Naive thymus-derived CD4-positive, alpha-beta T cell (primary cell): ENCODE measurements around the gene PNPLA2. TPM values are rescaled to one million over a fixed set of nuclear protein-coding genes. Genes with fewer than 3 reads are reported as not detected.

Source experiments
- ATAC-seq: fragments of 150-1000 bp; cut with Tn5 transposase; 2 replicates; pipeline ENCODE4 v1.10.0; 2021; ENCODE audit warnings: mild to moderate bottlenecking, moderate library complexity
- CTCF ChIA-PET: fragments of 350-600 bp; sonication (Branson Sonifier 250); formaldehyde crosslinking; loops from one replicate; lab custom pipeline; 2021; ENCODE audit warnings: antibody characterized with exemption; lab: Charles Lee
- POLR2A ChIA-PET: fragments of 350-600 bp; sonication (Branson Sonifier 250); formaldehyde crosslinking; loops from one replicate; lab custom pipeline; 2021; ENCODE audit warnings: antibody characterized with exemption, inconsistent platforms; lab: Charles Lee
- DNase-seq, 9 donors: peaks; one replicate each; pipeline versions ENCODE4 v3.0.0 to v3.0.0-alpha.2; 2020 to 2022; ENCODE audit warnings: mixed read lengths in 1 of 9
- H3K27ac ChIP-seq: one replicate; pipeline ENCODE4 v1.7.0; 2013; ENCODE audit warnings: mild to moderate bottlenecking, low read depth, low read length, moderate library complexity
- H3K27me3 ChIP-seq, 2 donors: one replicate each; pipeline ENCODE4 v1.7.0; 2013; ENCODE audit warnings: low read length in 2 of 2, mild to moderate bottlenecking in 2 of 2, moderate library complexity in 2 of 2; ENCODE audit not compliant: control insufficient read depth in 2 of 2, insufficient read depth in 2 of 2
- H3K36me3 ChIP-seq, 3 experiments: 1 replicate in 2 of 3; 2 replicates in 1 of 3; pipeline ENCODE4 v1.7.0; 2013; ENCODE audit warnings: low read length in 3 of 3, mild to moderate bottlenecking in 3 of 3, moderate library complexity in 1 of 3; ENCODE audit not compliant: insufficient read depth in 3 of 3, control insufficient read depth in 2 of 3
- H3K4me1 ChIP-seq, 2 donors: one replicate each; pipeline ENCODE4 v1.7.0; 2013; ENCODE audit warnings: low read length in 2 of 2, mild to moderate bottlenecking in 2 of 2, moderate library complexity in 1 of 2; ENCODE audit not compliant: control insufficient read depth in 2 of 2, insufficient read depth in 2 of 2
- H3K4me3 ChIP-seq: 2 replicates; pipeline ENCODE4 v1.7.0; 2013; ENCODE audit warnings: mild to moderate bottlenecking, low read length
- H3K9me3 ChIP-seq, 3 experiments: 1 replicate in 2 of 3; 2 replicates in 1 of 3; pipeline ENCODE4 v1.7.0; 2013; ENCODE audit warnings: low read length in 3 of 3; ENCODE audit not compliant: control insufficient read depth in 2 of 3
- H3K27ac Mint-ChIP-seq, 9 donors: one replicate each; pipeline ENCODE4 v1.8.0; 2020 to 2022; ENCODE audit warnings: mixed read lengths in 9 of 9, mild to moderate bottlenecking in 8 of 9, moderate library complexity in 5 of 9, inconsistent platforms in 2 of 9
- H3K27me3 Mint-ChIP-seq, 5 donors: one replicate each; pipeline ENCODE4 v1.8.0; 2021 to 2022; ENCODE audit warnings: mixed read lengths in 5 of 5, mild to moderate bottlenecking in 1 of 5
- H3K36me3 Mint-ChIP-seq, 5 donors: one replicate each; pipeline ENCODE4 v1.8.0; 2020 to 2022; ENCODE audit warnings: mixed read lengths in 5 of 5, mild to moderate bottlenecking in 3 of 5, inconsistent platforms in 1 of 5
- H3K4me1 Mint-ChIP-seq, 7 donors: one replicate each; pipeline ENCODE4 v1.8.0; 2020 to 2022; ENCODE audit warnings: mixed read lengths in 7 of 7, mild to moderate bottlenecking in 3 of 7, inconsistent platforms in 1 of 7
- H3K4me3 Mint-ChIP-seq, 10 donors: one replicate each; pipeline ENCODE4 v1.8.0; 2020 to 2022; ENCODE audit warnings: mild to moderate bottlenecking in 10 of 10, mixed read lengths in 10 of 10, moderate library complexity in 6 of 10, inconsistent platforms in 2 of 10
- H3K9me3 Mint-ChIP-seq, 11 donors: one replicate each; pipeline ENCODE4 v1.8.0; 2020 to 2022; ENCODE audit warnings: mixed read lengths in 11 of 11, mild to moderate bottlenecking in 4 of 11, inconsistent platforms in 1 of 11, moderate library complexity in 1 of 11
- intact Hi-C, 2 donors: fragments of 100-400 bp; cut with micrococcal nuclease; formaldehyde crosslinking; loops; one replicate each; pipeline ENCODE4 v1.15.1; 2023
- polyA plus RNA-seq, 2 donors: library from polyadenylated mRNA; unstranded; fragments of 300-500 nt; fragmentation: Illumina TruSeq; gene quantifications; one replicate each; pipeline ENCODE4 v1.2.3, GENCODE V29; 2021
- total RNA-seq, 6 experiments: library from RNA in 5 of 6; stranded (reverse) in 5 of 6; gene quantifications; 1 replicate in 5 of 6; 2 replicates in 1 of 6; pipeline ENCODE4 v1.2.3 and lab custom pipeline; 2021 to 2026

Gene PNPLA2
- total and polyA plus RNA-seq, 7 experiments from 2014 or later: 26.0 to 237 (median 203) TPM

- intact Hi-C loops: no loop called here
- ChIA-PET POLR2A (no interaction called here), CTCF (no interaction called here)
- Histone ChIP-seq H3K9me3 (no peaks in the 10 kb centered on the region), H3K4me1 (peaks cover 7 to 10% of the 10 kb centered on the region in 2 donors), H3K36me3 (peaks cover 0 to 39% (median 0%) of the 10 kb centered on the region in 3 experiments), H3K27me3 (no peaks in the 10 kb centered on the region), H3K27ac (no peak overlapping the region), H3K4me3 (no peak overlapping the region)
- H3K36me3 Mint-ChIP-seq: peaks cover 0 to 3% (median 0%) of the 10 kb centered on the region in 5 donors
- ATAC-seq (no peak), DNase-seq (no peak)
- H3K27me3 Mint-ChIP-seq: no peaks in the 10 kb centered on the region
- H3K4me3 Mint-ChIP-seq: no peak overlapping the region
- no peak overlapping the region for H3K27ac Mint-ChIP-seq
- peaks cover 4 to 19% (median 14%) of the 10 kb centered on the region in 7 donors for H3K4me1 Mint-ChIP-seq
- no peaks in the 10 kb centered on the region for H3K9me3 Mint-ChIP-seq
Measured at GRCh38 chr11:772429-773390, 46.0 kb upstream of the PNPLA2 start.

- H3K27ac ChIP-seq: no peak overlapping the region
- H3K27ac Mint-ChIP-seq: no peak overlapping the region
- H3K9me3 Mint-ChIP-seq: no peaks in the 10 kb centered on the region
- ChIA-PET CTCF (interaction anchor here (0.7 kb wide), 1 partner anchor 278 kb away, joined by 4 read pairs; no protein-coding TSS in a partner anchor), POLR2A (no interaction called here)
- H3K9me3 ChIP-seq: no peaks in the 10 kb centered on the region
- intact Hi-C loops: no loop called here
- H3K27me3 ChIP-seq: no peaks in the 10 kb centered on the region
- H3K4me1 ChIP-seq: peaks cover 12 to 14% of the 10 kb centered on the region in 2 donors
- H3K4me1 Mint-ChIP-seq: peaks cover 4 to 19% (median 14%) of the 10 kb centered on the region in 7 donors
- H3K36me3 ChIP-seq: peaks cover 0 to 39% (median 0%) of the 10 kb centered on the region in 3 experiments
- DNase-seq (no peak), ATAC-seq (no peak)
- peaks cover 0 to 3% (median 0%) of the 10 kb centered on the region in 5 donors for H3K36me3 Mint-ChIP-seq
- no peak overlapping the region for H3K4me3 ChIP-seq
- H3K4me3 Mint-ChIP-seq: no peak overlapping the region
- H3K27me3 Mint-ChIP-seq: no peaks in the 10 kb centered on the region
Measured at GRCh38 chr11:773425-773824, 45.3 kb upstream of the PNPLA2 start.

GRCh38 chr11:773830-774229 lies 44.9 kb upstream of the PNPLA2 start:
- no peak overlapping the region for H3K27ac Mint-ChIP-seq
- no peaks in the 10 kb centered on the region for H3K9me3 Mint-ChIP-seq
- intact Hi-C loops: no loop called here
- peaks cover 0 to 39% (median 0%) of the 10 kb centered on the region in 3 experiments for H3K36me3 ChIP-seq
- H3K4me1 ChIP-seq: peaks cover 12 to 14% of the 10 kb centered on the region in 2 donors
- POLR2A ChIA-PET: no interaction called here
- H3K9me3 ChIP-seq: no peaks in the 10 kb centered on the region
- H3K36me3 Mint-ChIP-seq: peaks cover 0 to 3% (median 0%) of the 10 kb centered on the region in 5 donors
- CTCF ChIA-PET: interaction anchor here (0.7 kb wide), 1 partner anchor 278 kb away, joined by 4 read pairs; no protein-coding TSS in a partner anchor
- no peaks in the 10 kb centered on the region for H3K27me3 Mint-ChIP-seq
- DNase-seq: no peak
- H3K27me3 ChIP-seq: no peaks in the 10 kb centered on the region
- H3K4me3 Mint-ChIP-seq: no peak overlapping the region
- no peak overlapping the region for H3K27ac ChIP-seq
- no peak overlapping the region for H3K4me3 ChIP-seq
- peaks cover 4 to 19% (median 15%) of the 10 kb centered on the region in 7 donors for H3K4me1 Mint-ChIP-seq
- ATAC-seq: no peak

GRCh38 chr11:774873-775592 lies 43.7 kb upstream of the PNPLA2 start:
- intact Hi-C loops: no loop called here
- Mint-ChIP-seq H3K27ac (peak overlapping the region in 4 of 9 donors; percentile 24 to 81 (median 44)), H3K9me3 (no peaks in the 10 kb centered on the region), H3K36me3 (peaks cover 0 to under 1% (median 0%) of the 10 kb centered on the region in 5 donors), H3K4me1 (peaks cover 7 to 24% (median 19%) of the 10 kb centered on the region in 7 donors), H3K4me3 (peak overlapping the region; percentile 41 to 86 (median 60)), H3K27me3 (no peaks in the 10 kb centered on the region)
- ATAC-seq (no peak), DNase-seq (no peak)
- POLR2A ChIA-PET: interaction anchor here (0.7 to 2.1 kb wide), 4 partner anchors 21 to 137 kb away, joined by 3 to 10 read pairs (median 4); partner anchors contain the start of gene RPLP2
- no peak overlapping the region for H3K4me3 ChIP-seq
- no peak overlapping the region for H3K27ac ChIP-seq
- peaks cover 12 to 14% of the 10 kb centered on the region in 2 donors for H3K4me1 ChIP-seq
- H3K36me3 ChIP-seq: peaks cover 0 to 36% (median 0%) of the 10 kb centered on the region in 3 experiments
- CTCF ChIA-PET: interaction anchor here (0.8 to 2.0 kb wide), 3 partner anchors 11 to 36 kb away, joined by 3 to 6 read pairs (median 6); no protein-coding TSS in a partner anchor
- H3K27me3 ChIP-seq: no peaks in the 10 kb centered on the region
- no peaks in the 10 kb centered on the region for H3K9me3 ChIP-seq

GRCh38 chr11:776263-776560 lies 42.5 kb upstream of the PNPLA2 start:
- H3K27me3 Mint-ChIP-seq: no peaks in the 10 kb centered on the region
- peaks cover 0 to 24% (median 0%) of the 10 kb centered on the region in 3 experiments for H3K36me3 ChIP-seq
- intact Hi-C loops: loop anchor here in 1 of 2 donors (2.0 kb wide), 1 partner anchor 199 kb away; the partner anchor contains the start of gene PHRF1
- ChIA-PET POLR2A (interaction anchor here (0.5 to 2.1 kb wide), 7 partner anchors 16 to 569 kb away, joined by 3 to 10 read pairs (median 3); partner anchors contain the start of genes BET1L, CRACR2B, RIC8A and TALDO1), CTCF (interaction anchor here (1.2 to 2.0 kb wide), 2 partner anchors 13 to 21 kb away, joined by 3 to 6 read pairs; no protein-coding TSS in a partner anchor)
- H3K36me3 Mint-ChIP-seq: no peaks in the 10 kb centered on the region
- H3K27ac ChIP-seq: peak overlapping the region; percentile 85
- peak overlapping the region; percentile 57 for H3K4me3 ChIP-seq
- no peaks in the 10 kb centered on the region for H3K27me3 ChIP-seq
- ATAC-seq: no peak
- no peaks in the 10 kb centered on the region for H3K9me3 Mint-ChIP-seq
- DNase-seq: no peak
- H3K9me3 ChIP-seq: no peaks in the 10 kb centered on the region
- H3K4me1 Mint-ChIP-seq: peaks cover 7 to 29% (median 23%) of the 10 kb centered on the region in 7 donors
- peaks cover 12 to 14% of the 10 kb centered on the region in 2 donors for H3K4me1 ChIP-seq
- H3K4me3 Mint-ChIP-seq: peak overlapping the region; percentile 64 to 89 (median 76)
- peak overlapping the region in 8 of 9 donors; percentile 31 to 83 (median 56) for H3K27ac Mint-ChIP-seq
